GM12878 (cell line): ENCODE measurements around the gene ZBTB7B. TPM values are rescaled to one million over a fixed set of nuclear protein-coding genes. Genes with fewer than 3 reads are reported as not detected.

Experiments
- ATAC-seq: fragments of 200-7000 bp; cut with Tn5 transposase; 3 replicates; pipeline ENCODE4 v1.9.1; 2020; ENCODE audit warnings: mild to moderate bottlenecking, moderate library complexity
- BruUV-seq: library from RNA; stranded (reverse); fragments of 400-500 nt; replicated peaks from 2 replicates; lab custom pipeline; 2021; lab: Mats Ljungman, UMichigan
- CTCF ChIA-PET: fragments of 300-600 bp; sonication (Branson Sonifier 250); formaldehyde crosslinking; extraction: SDS; loops from one replicate; lab custom pipeline; 2021; ENCODE audit warnings: inconsistent platforms; lab: Yijun Ruan, JAX
- POLR2A ChIA-PET: fragments of 350-600 bp; formaldehyde crosslinking; extraction: SDS; loops from one replicate; lab custom pipeline; 2021; ENCODE audit warnings: inconsistent platforms; lab: Charles Lee
- RAD21 ChIA-PET: fragments of 300-600 bp; sonication (Branson Sonifier 250); formaldehyde crosslinking; loops from one replicate; lab custom pipeline; 2023; ENCODE audit warnings: antibody characterized with exemption; ENCODE audit not compliant: unreplicated experiment; lab: Charles Lee
- SMC1A ChIA-PET: fragments of 300-600 bp; sonication (Branson Sonifier 250); formaldehyde crosslinking; loops from one replicate; lab custom pipeline; 2023; ENCODE audit not compliant: unreplicated experiment, uncharacterized antibody; lab: Charles Lee
- DNase-seq: peaks from one replicate; pipeline ENCODE4 v3.0.0-alpha.2; 2011; ENCODE audit warnings: low read depth, low spot score
- FAIRE-seq: peaks from 3 replicates; lab custom pipeline; 2011; peaks lifted over from hg19 to GRCh38; lab: Jason Lieb, UNC
- H2AFZ ChIP-seq: 2 replicates; pipeline ENCODE4 v1.6.0; 2011; ENCODE audit warnings: low read depth, low read length, control low read depth; ENCODE audit not compliant: control insufficient read depth
- H3K27ac ChIP-seq: 2 replicates; pipeline ENCODE4 v1.5.1; 2011; ENCODE audit warnings: control low read depth; ENCODE audit not compliant: control insufficient read depth, insufficient read depth
- H3K27me3 ChIP-seq, 2 experiments: replicated peaks in 1 of 2; 2 replicates each; pipeline versions ENCODE4 v1.6.0 to v1.6.1; 2011; ENCODE audit warnings: low read length in 1 of 2; ENCODE audit not compliant: control insufficient read depth in 2 of 2, insufficient read depth in 2 of 2
- H3K36me3 ChIP-seq, 2 experiments: 2 replicates each; pipeline ENCODE4 v1.5.1; 2011; ENCODE audit warnings: low read length in 1 of 2; ENCODE audit not compliant: control insufficient read depth in 2 of 2, insufficient read depth in 2 of 2
- H3K4me1 ChIP-seq: 2 replicates; pipeline ENCODE4 v1.6.1; 2011; ENCODE audit warnings: mild to moderate bottlenecking, low read length, moderate library complexity, mixed read lengths; ENCODE audit not compliant: control insufficient read depth, insufficient read depth
- H3K4me2 ChIP-seq: 2 replicates; pipeline ENCODE4 v1.6.0; 2011; ENCODE audit warnings: control low read depth; ENCODE audit not compliant: control insufficient read depth, insufficient read depth
- H3K4me3 ChIP-seq: fragments of 200-600 bp; sonication (generic); 2 replicates; pipeline ENCODE4 v1.5.1; 2016
- H3K79me2 ChIP-seq: 2 replicates; pipeline ENCODE4 v1.6.0; 2011; ENCODE audit warnings: low read length; ENCODE audit not compliant: control insufficient read depth, insufficient read depth
- H3K9ac ChIP-seq: 2 replicates; pipeline ENCODE4 v1.8.0; 2011; ENCODE audit warnings: low read length, control low read depth, mixed read lengths; ENCODE audit not compliant: control insufficient read depth, insufficient read depth
- H3K9me3 ChIP-seq: replicated peaks from 3 replicates; pipeline ENCODE4 v1.5.1; 2011; ENCODE audit warnings: mild to moderate bottlenecking, low read length; ENCODE audit not compliant: control insufficient read depth, insufficient read depth
- H4K20me1 ChIP-seq: 2 replicates; pipeline ENCODE4 v1.6.0; 2011; ENCODE audit not compliant: control insufficient read depth, insufficient read depth
- PRDM15 ChIP-seq: fragments of 450-650 bp; formaldehyde crosslinking; IDR thresholded peaks from 2 replicates; pipeline ENCODE4 v1.4.0; 2020; ENCODE audit warnings: mild to moderate bottlenecking, moderate library complexity
- WGBS: methylation state at CpG from one replicate; pipeline ENCODE4 v1.1.6; 2016; ENCODE audit warnings: low lambda C conversion rate; ENCODE audit not compliant: insufficient replicate concordance, insufficient coverage; ENCODE audit errors: missing lambda C conversion rate; 5-methylcytosine and 5-hydroxymethylcytosine counted together
- in situ Hi-C: fragments of 300-500 bp; cut with MboI; formaldehyde crosslinking; loops from 9 replicates; pipeline ENCODE4 v1.14.3; 2018; ENCODE audit warnings: mixed read lengths
- intact Hi-C: fragments of 100-400 bp; cut with micrococcal nuclease; formaldehyde crosslinking; loops from one replicate; pipeline ENCODE4 v1.14.2; 2022; ENCODE audit not compliant: unreplicated experiment
- polyA plus RNA-seq, 11 experiments: library from polyadenylated mRNA; depleted of rRNA in 4 of 11; unstranded in 6 of 11; stranded (reverse) in 5 of 11; fragments of >200 nt; fragmentation: Nextera tagmentation in 4 of 11; fragmentation: Illumina TruSeq in 1 of 11; extraction: Ambion mirVana in 4 of 11; extraction: Trizol in 1 of 11; gene quantifications; 1 replicate in 1 of 11; 2 replicates in 10 of 11; pipeline versions ENCODE4 v1.2.1 to v1.2.3, GENCODE V29; 2011 to 2016; ENCODE audit warnings: inconsistent platforms in 2 of 11, missing spikeins in 2 of 11, low read depth in 1 of 11
- total RNA-seq, 4 experiments: library from RNA; depleted of rRNA in 3 of 4; stranded (reverse); fragments of >200 nt in 3 of 4; fragmentation: Illumina TruSeq in 1 of 4; extraction: Trizol in 1 of 4; gene quantifications; 2 replicates each; pipeline versions ENCODE4 v1.2.1 to v1.2.3, GENCODE V29; 2013 to 2021

The ZBTB7B gene
- total and polyA plus RNA-seq, 10 of the 15 experiments (the other 5 are each of a cell fraction or from before 2014, with no cell fraction given), result 0.11 to 44.9 (median 11.3) TPM

- Histone ChIP-seq H3K79me2 (no peaks in the 10 kb centered on the region), H2AFZ (no peak overlapping the region), H3K4me1 (no peaks in the 10 kb centered on the region), H3K9me3 (no peaks in the 10 kb centered on the region), H3K4me3 (no peak overlapping the region), H3K4me2 (no peak overlapping the region), H3K27ac (no peak overlapping the region), H4K20me1 (no peaks in the 10 kb centered on the region), H3K9ac (no peak overlapping the region), H3K36me3 (no peaks in the 10 kb centered on the region), H3K27me3 (peaks cover 5 to 8% of the 10 kb centered on the region in 2 experiments; a peak in 3 of 4 replicates)
- intact Hi-C loops, result no loop called here
- POLR2A ChIA-PET, result no interaction called here
- in situ Hi-C loops, result no loop called here
- FAIRE-seq (no peak), DNase-seq (no peak), ATAC-seq (no peak)
- RAD21 ChIA-PET, result interaction anchor here (0.9 kb wide), 1 partner anchor 10 kb away, joined by 3 read pairs; no protein-coding TSS in a partner anchor
- no TSS peak for BruUV-seq
- 35% methylated on average over 6 of the region's 6 CpGs for WGBS
- no peak for TF ChIP-seq PRDM15 (CRISPR knock-in tag)
- CTCF ChIA-PET, result no interaction called here
- SMC1A ChIA-PET, result interaction anchor here (1.3 kb wide), 1 partner anchor 47 kb away, joined by 3 read pairs; no protein-coding TSS in a partner anchor
These were observed 35.3 kb downstream of the ZBTB7B start for GRCh38 chr1:155037851-155038441.
